GM12891 (cell line): ENCODE results near the gene OPALIN.

Source experiments
- PAX5 ChIP-seq: IDR thresholded peaks from 2 replicates; pipeline ENCODE4 v1.6.1; 2011; ENCODE audit warnings: low read length, moderate library complexity, mild to moderate bottlenecking; ENCODE audit not compliant: insufficient read depth, severe bottlenecking
- POLR2A ChIP-seq: IDR thresholded peaks from 2 replicates; pipeline ENCODE4 v1.6.1; 2011; ENCODE audit warnings: low read depth, low read length, control low read depth
- POLR2AphosphoS5 ChIP-seq: IDR thresholded peaks from 2 replicates; pipeline ENCODE4 v1.6.1; 2011; ENCODE audit warnings: low read depth, low read length, control low read depth
- POU2F2 ChIP-seq: IDR thresholded peaks from 2 replicates; pipeline ENCODE4 v1.6.1; 2011; ENCODE audit warnings: low read depth, mild to moderate bottlenecking, control low read depth, low read length, moderate library complexity
- SPI1 ChIP-seq: IDR thresholded peaks from 2 replicates; pipeline ENCODE4 v1.6.1; 2011; ENCODE audit warnings: low read depth, low read length, control low read depth
- TAF1 ChIP-seq: IDR thresholded peaks from 2 replicates; pipeline ENCODE4 v1.6.1; 2011; ENCODE audit warnings: low read depth, low read length, control low read depth

DNA sequence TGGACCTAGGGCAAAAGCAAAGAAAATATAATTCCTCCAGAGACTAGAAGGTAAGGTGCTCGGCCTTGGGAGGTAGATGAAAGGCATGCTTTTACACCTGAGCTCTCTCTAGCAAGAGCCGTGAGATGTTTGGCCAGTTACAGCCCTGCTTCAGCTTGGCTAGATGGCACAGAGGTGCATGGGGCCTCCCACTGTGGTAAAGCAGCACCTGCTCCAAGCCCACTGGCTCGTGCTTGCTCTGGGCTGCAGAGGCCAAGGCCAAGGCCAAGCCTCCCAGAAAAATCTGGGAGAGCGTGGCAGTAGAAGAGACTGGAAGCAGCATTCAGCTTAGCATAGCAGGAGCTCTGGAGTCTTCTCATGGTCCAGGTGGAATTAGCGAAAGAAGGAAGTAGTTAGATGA, 31.0 kb upstream of the OPALIN start:
- TF ChIP-seq POLR2AphosphoS5 (no peak), TAF1 (no peak), POU2F2 (no peak), POLR2A (no peak), SPI1 (no peak), PAX5 (no peak)
